SJSA1 (cell line): Measurements from ENCODE around the gene CACNA2D3. TPM values are rescaled to one million over a fixed set of nuclear protein-coding genes. Genes with fewer than 3 reads are reported as not detected.
"Not testable (repeated sequence)": the region's sequence is repeated elsewhere in the genome, so short reads cannot be mapped to it uniquely, and the experiment has no call there.

Source experiments
- DNase-seq, 2 experiments: peaks; one replicate each; pipeline ENCODE4 v3.0.0-alpha.2; 2015 to 2020; ENCODE audit warnings: low spot score in 2 of 2, low read depth in 1 of 2
- H3K27ac ChIP-seq: fragments of 250-450 bp; sonication (Bioruptor Pico); 2 replicates; pipeline ENCODE4 v1.5.1; 2020; ENCODE audit warnings: mild to moderate bottlenecking, moderate library complexity
- H3K27me3 ChIP-seq: fragments of 250-450 bp; sonication (Bioruptor Pico); replicated peaks from 2 replicates; pipeline ENCODE4 v1.5.1; 2020; ENCODE audit warnings: mild to moderate bottlenecking, moderate library complexity
- H3K36me3 ChIP-seq: fragments of 250-450 bp; sonication (Bioruptor Pico); 2 replicates; pipeline ENCODE4 v1.5.1; 2020; ENCODE audit warnings: mild to moderate bottlenecking
- H3K4me1 ChIP-seq: fragments of 250-450 bp; sonication (Bioruptor Pico); replicated peaks from 2 replicates; pipeline ENCODE4 v1.6.1; 2021; ENCODE audit warnings: mild to moderate bottlenecking
- H3K4me3 ChIP-seq: fragments of 250-450 bp; sonication (Bioruptor Pico); 2 replicates; pipeline ENCODE4 v1.5.1; 2020; ENCODE audit warnings: mild to moderate bottlenecking
- H3K9me3 ChIP-seq: fragments of 250-450 bp; sonication (Bioruptor Pico); replicated peaks from 2 replicates; pipeline ENCODE4 v1.5.1; 2020; ENCODE audit warnings: mild to moderate bottlenecking
- total RNA-seq: library from RNA; depleted of rRNA; stranded (reverse); fragments of >200 nt; shearing (Covaris generic); gene quantifications from 2 replicates; pipeline ENCODE4 v1.2.3, GENCODE V29; 2014

The CACNA2D3 gene
- total RNA-seq, 1 experiment from 2014 or later, result not detected

DNA sequence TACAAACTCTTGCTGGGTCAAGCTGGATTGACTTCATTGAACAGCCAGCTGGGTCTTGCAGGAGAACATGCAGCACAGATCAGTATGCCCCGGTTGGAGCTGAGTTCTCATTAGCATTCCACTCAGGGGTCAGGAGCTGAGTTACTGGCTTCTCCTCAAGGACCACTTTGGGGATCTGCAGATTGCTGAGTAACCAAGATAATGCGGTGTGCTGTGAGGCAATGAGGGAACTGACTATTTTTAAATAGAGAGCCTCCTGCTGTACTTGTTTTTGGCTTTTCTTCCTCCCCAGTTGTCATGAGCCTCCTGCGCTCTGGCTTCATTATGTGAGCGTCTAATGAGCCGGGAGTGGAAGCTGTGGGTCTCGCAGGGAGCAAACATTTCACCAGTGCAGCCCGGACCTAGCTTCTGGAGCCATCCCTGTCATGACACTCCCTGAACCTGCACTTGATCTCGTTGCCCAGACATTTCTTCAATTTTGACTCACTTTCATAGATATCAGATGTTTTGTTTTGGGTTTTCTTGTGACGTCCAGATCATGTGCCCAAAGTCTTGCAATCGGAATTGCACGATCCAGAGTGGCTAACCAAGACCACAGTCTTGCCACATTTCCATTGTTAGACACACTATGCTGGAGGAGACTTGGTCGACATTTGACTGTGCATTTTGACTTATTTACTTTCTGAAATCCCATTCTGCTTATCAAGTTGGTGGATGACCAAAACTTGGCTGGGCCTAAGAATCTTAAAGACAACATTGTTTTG is 478.3 kb downstream of the CACNA2D3 start:
- no peaks in the 10 kb centered on the region for H3K9me3 ChIP-seq
- H3K27me3 ChIP-seq, result no peaks in the 10 kb centered on the region
- H3K27ac ChIP-seq, result no peak overlapping the region
- no peaks in the 10 kb centered on the region for H3K4me1 ChIP-seq
- H3K4me3 ChIP-seq, result no peak overlapping the region
- no peaks in the 10 kb centered on the region for H3K36me3 ChIP-seq
- no peak for DNase-seq

- no peaks in the 10 kb centered on the region for H3K4me1 ChIP-seq
- no peak for DNase-seq
- no peaks in the 10 kb centered on the region for H3K36me3 ChIP-seq
- H3K27me3 ChIP-seq, result no peaks in the 10 kb centered on the region
- H3K4me3 ChIP-seq, result no peak overlapping the region
- H3K27ac ChIP-seq, result no peak overlapping the region
- H3K9me3 ChIP-seq, result no peaks in the 10 kb centered on the region
Observed at GRCh38 chr3:54604495-54604894, 482.1 kb downstream of the CACNA2D3 start.

- H3K36me3 ChIP-seq, result no peaks in the 10 kb centered on the region
- no peak overlapping the region for H3K27ac ChIP-seq
- no peaks in the 10 kb centered on the region for H3K27me3 ChIP-seq
- no peaks in the 10 kb centered on the region for H3K4me1 ChIP-seq
- H3K4me3 ChIP-seq, result no peak overlapping the region
- DNase-seq, result no peak
- no peaks in the 10 kb centered on the region for H3K9me3 ChIP-seq
Observed at GRCh38 chr3:54608041-54608440, 485.7 kb downstream of the CACNA2D3 start.

DNA sequence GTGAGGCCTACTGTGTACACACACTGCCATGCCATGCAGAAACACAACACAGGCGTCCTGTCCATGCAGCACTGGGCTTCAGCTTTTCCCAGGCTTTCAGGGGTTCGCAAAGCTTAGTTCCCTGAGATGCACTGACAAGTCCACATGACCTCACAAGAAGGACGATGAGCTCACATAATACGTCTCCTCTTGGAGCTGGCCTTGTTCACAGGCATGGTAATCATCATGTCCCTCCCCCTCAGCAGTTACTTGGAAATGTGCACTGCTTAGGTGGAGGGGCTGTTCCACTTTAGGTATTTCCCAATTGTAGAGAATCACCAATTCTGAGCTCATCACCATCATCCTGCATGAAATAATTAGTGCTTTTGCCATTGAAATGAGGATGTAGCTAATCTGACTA is 496.7 kb downstream of the CACNA2D3 start:
- H3K9me3 ChIP-seq, result no peaks in the 10 kb centered on the region
- DNase-seq, result no peak
- no peaks in the 10 kb centered on the region for H3K36me3 ChIP-seq
- no peak overlapping the region for H3K27ac ChIP-seq
- no peaks in the 10 kb centered on the region for H3K27me3 ChIP-seq
- no peaks in the 10 kb centered on the region for H3K4me1 ChIP-seq
- no peak overlapping the region for H3K4me3 ChIP-seq

- DNase-seq, result no peak
- H3K27ac ChIP-seq, result no peak overlapping the region
- no peaks in the 10 kb centered on the region for H3K4me1 ChIP-seq
- H3K4me3 ChIP-seq, result no peak overlapping the region
- no peaks in the 10 kb centered on the region for H3K36me3 ChIP-seq
- H3K9me3 ChIP-seq, result no peaks in the 10 kb centered on the region
- H3K27me3 ChIP-seq, result no peaks in the 10 kb centered on the region
Observed at GRCh38 chr3:54619531-54619930, 497.2 kb downstream of the CACNA2D3 start.

- no peak for DNase-seq
- Histone ChIP-seq H3K27me3 (no peaks in the 10 kb centered on the region), H3K36me3 (no peaks in the 10 kb centered on the region), H3K4me3 (no peak overlapping the region), H3K4me1 (no peaks in the 10 kb centered on the region), H3K9me3 (no peaks in the 10 kb centered on the region), H3K27ac (no peak overlapping the region)
Observed at GRCh38 chr3:54621184-54621583, 498.8 kb downstream of the CACNA2D3 start.

DNA sequence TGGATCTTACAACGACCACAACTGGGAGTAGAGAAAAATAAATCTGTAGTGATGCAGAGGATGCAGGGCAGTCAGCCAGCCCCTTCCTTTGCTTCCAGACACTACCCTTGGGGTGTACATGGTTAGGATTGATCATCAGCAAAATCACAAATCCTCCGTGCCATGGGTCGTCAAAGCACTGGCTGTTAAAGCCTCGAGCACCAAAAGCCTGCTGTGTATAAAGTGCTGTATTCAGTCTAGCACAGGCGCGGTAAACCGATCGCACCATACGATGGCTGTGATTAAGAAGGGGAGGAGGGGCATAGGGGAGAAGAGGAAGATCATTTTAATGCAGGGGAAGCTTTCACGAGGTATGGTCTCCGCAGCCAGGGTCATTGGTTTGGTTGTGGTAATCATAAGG is 500.3 kb downstream of the CACNA2D3 start:
- no peaks in the 10 kb centered on the region for H3K36me3 ChIP-seq
- H3K9me3 ChIP-seq, result no peaks in the 10 kb centered on the region
- no peaks in the 10 kb centered on the region for H3K27me3 ChIP-seq
- no peak overlapping the region for H3K4me3 ChIP-seq
- DNase-seq, result no peak
- no peak overlapping the region for H3K27ac ChIP-seq
- H3K4me1 ChIP-seq, result no peaks in the 10 kb centered on the region

DNA sequence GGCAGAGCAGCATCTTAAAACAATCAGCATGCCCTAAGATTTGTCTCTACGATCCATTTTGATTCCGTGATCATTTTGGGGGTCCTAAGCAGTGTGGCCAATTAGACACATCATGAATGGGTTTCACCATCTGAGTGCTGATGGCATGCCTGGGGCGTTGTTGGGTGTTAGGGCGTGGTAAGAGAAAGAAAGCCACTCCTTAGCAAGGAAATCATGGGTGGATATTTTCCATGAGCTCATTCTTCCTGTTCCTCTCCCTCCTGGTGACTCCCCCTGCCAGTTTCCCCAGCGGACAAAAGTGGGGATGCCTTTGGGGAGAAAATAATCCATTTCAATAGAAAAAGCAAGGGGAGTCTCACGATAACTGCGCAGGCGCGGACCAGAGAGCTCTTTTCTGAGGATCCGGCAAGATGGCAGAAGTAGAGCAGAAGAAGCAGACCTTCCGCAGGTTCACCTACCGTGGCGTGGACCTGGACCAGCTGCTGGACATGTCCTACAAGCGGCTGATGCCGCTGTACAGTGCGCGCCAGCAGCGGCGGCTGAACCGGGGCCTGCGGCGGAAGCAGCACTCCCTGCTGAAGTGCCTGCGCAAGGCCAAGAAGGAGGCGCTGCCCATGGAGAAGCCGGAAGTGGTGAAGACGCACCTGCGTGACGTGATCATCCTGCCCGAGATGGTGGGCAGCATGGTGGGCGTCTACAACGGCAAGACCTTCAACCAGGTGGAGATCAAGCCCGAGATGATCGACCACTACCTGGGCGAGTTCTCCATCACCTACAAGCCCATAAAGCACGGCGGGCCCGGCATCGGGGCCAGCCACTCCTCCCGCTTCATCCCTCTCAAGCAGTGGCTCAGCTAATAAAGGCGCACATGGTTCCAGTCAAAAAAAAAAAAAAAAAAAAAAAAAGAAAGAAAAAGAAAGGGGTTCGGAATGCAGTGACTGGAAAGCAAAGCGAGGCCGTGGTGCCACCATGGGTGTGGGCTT is 503.7 kb downstream of the CACNA2D3 start:
- no peak overlapping the region for H3K4me3 ChIP-seq
- DNase-seq, result no peak
- no peak overlapping the region for H3K27ac ChIP-seq
- H3K27me3 ChIP-seq, result no peaks in the 10 kb centered on the region
- no peaks in the 10 kb centered on the region for H3K4me1 ChIP-seq
- H3K36me3 ChIP-seq, result no peaks in the 10 kb centered on the region
- no peaks in the 10 kb centered on the region for H3K9me3 ChIP-seq

- H3K27ac ChIP-seq, result no peak overlapping the region
- H3K9me3 ChIP-seq, result no peaks in the 10 kb centered on the region
- no peaks in the 10 kb centered on the region for H3K4me1 ChIP-seq
- H3K36me3 ChIP-seq, result no peaks in the 10 kb centered on the region
- DNase-seq, result no peak
- no peaks in the 10 kb centered on the region for H3K27me3 ChIP-seq
- H3K4me3 ChIP-seq, result no peak overlapping the region
Observed at GRCh38 chr3:54628888-54629441, 506.6 kb downstream of the CACNA2D3 start.

DNA sequence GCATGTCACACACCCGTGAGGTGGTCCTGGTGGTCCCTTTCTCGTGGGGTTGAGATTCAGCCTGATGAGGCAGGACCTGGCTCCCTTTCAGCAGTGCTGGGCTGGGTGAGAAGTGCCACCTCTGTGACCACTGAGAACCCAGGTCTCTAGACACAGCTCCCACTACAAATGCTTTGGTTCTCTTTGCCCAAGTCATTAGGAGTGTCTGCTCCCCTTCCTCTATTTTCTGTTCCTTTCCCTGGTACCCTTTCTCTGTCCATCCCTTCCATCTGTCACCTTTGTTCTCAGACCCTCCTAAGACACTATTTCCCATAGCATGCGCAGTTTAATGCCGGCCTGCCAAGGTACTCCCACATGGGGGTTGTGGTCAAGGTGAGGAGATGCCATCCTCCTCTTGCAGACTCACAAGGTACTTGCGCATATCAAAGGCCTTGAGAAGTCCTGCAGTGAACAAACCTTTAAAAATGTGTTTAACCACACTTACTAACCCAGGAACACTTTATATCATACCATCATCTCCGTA is 507.8 kb downstream of the CACNA2D3 start:
- Histone ChIP-seq H3K27me3 (no peaks in the 10 kb centered on the region), H3K9me3 (no peaks in the 10 kb centered on the region), H3K4me3 (no peak overlapping the region), H3K4me1 (no peaks in the 10 kb centered on the region), H3K27ac (no peak overlapping the region), H3K36me3 (no peaks in the 10 kb centered on the region)
- no peak for DNase-seq

- DNase-seq, H3K9me3 ChIP-seq, H3K27ac ChIP-seq, H3K36me3 ChIP-seq, H3K27me3 ChIP-seq, H3K4me3 ChIP-seq, H3K4me1 ChIP-seq: not testable (repeated sequence)
Observed at GRCh38 chr3:54631001-54631400, 508.6 kb downstream of the CACNA2D3 start.

DNA sequence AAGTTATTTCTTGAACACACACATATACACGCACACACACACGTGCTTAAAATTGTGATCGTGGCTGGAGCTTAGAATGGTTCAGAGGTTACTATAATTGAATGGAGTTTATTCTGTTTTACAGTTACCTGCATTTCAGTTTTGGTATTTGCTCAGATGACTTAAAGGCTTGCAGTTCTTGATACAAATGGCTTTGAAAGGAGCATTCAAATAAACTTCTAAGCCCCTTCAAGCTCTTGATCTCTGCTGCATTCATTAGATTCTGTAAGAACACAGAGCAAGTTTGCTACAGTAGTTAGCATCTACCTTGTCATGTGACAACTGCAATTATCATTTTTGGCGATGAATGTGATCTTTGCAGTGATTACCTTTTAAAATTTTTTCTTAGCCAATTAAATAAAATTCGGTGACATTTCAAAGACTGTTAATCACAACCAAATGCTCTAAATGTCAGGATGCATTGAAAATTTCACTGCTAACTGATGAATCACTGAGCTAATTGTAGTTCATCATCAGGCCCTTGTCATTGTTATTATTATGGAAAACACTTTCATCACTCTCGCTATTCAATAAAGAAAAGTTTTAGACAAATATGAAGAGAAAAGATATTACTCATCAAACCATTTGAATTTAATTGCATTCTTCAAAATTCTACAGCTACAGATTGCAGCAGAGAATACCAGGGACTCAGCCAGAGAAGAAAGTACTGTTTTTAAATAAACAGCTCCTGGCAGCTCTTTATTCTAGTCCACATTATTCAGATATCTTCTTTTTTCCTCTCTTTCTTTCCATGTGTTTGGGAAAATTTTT is 509.4 kb downstream of the CACNA2D3 start:
- H3K9me3 ChIP-seq, result no peaks in the 10 kb centered on the region
- no peak overlapping the region for H3K4me3 ChIP-seq
- H3K27me3 ChIP-seq, result no peaks in the 10 kb centered on the region
- H3K27ac ChIP-seq, result no peak overlapping the region
- no peaks in the 10 kb centered on the region for H3K4me1 ChIP-seq
- no peaks in the 10 kb centered on the region for H3K36me3 ChIP-seq
- DNase-seq, result no peak

GRCh38 chr3:54632326-54632665 is 509.9 kb downstream of the CACNA2D3 start:
- Histone ChIP-seq H3K27me3 (no peaks in the 10 kb centered on the region), H3K27ac (no peak overlapping the region), H3K9me3 (no peaks in the 10 kb centered on the region), H3K36me3 (no peaks in the 10 kb centered on the region), H3K4me1 (no peaks in the 10 kb centered on the region), H3K4me3 (no peak overlapping the region)
- DNase-seq, result no peak
